ENCODE measurements around the gene USH1C. TPM values are rescaled to one million over a fixed set of nuclear protein-coding genes. Genes with fewer than 3 reads are reported as not detected.

Gene USH1C
- total RNA-seq, 8 experiments from 2014 or later, result 0.11 to 1.00 (median 0.51) TPM; not detected in 3

- H3K27ac ChIP-seq, result no peak overlapping the region
- ATAC-seq (replicated peaks in 6 of 8), result no peak
- in situ Hi-C loops (cut with MboI; ENCODE audit: low pct_unique_long_range_greater_than_20kb in 2 of 9, low sequenced_read_pairs in 9 of 9, unreplicated experiment in 9 of 9), result loop anchor here in 3 of 9 experiments (25.0 kb wide), 1 partner anchor 409 kb away; no protein-coding TSS in a partner anchor
- H3K4me3 ChIP-seq, result no peak overlapping the region
- WGBS, 10 experiments, result 74 to 100% methylated on average over 1 to 3 of the region's 11 CpGs; no CpG with 5 or more reads in 8 of the 10 experiments
- H3K4me1 ChIP-seq (replicated peaks in 1 of 2), result no peaks in the 10 kb centered on the region
These were observed 34.1 kb upstream of the USH1C start for GRCh38 chr11:17578296-17578695.

- Histone ChIP-seq H3K27ac (no peak overlapping the region), H3K4me3 (no peak overlapping the region), H3K4me1 (replicated peaks in 1 of 2) (no peaks in the 10 kb centered on the region)
- 0 to 100% (median 70%) methylated on average over 1 to 8 of the region's 16 CpGs; no CpG with 5 or more reads in 1 of the 10 experiments for WGBS, 10 experiments
- no peak for ATAC-seq (replicated peaks in 6 of 8)
- in situ Hi-C loops (cut with MboI; ENCODE audit: low pct_unique_long_range_greater_than_20kb in 2 of 9, low sequenced_read_pairs in 9 of 9, unreplicated experiment in 9 of 9), result loop anchor here in 3 of 9 experiments (25.0 kb wide), 1 partner anchor 412 kb away; no protein-coding TSS in a partner anchor
These were observed 31.5 kb upstream of the USH1C start for GRCh38 chr11:17575431-17576425.

GRCh38 chr11:17574141-17575091, 30.2 kb upstream of the USH1C start:
- WGBS, 10 experiments, result 8 to 100% (median 65%) methylated on average over 1 to 3 of the region's 9 CpGs; no CpG with 5 or more reads in 6 of the 10 experiments
- ATAC-seq (replicated peaks in 6 of 8), result no peak
- Histone ChIP-seq H3K27ac (no peak overlapping the region), H3K4me3 (no peak overlapping the region), H3K4me1 (replicated peaks in 1 of 2) (no peaks in the 10 kb centered on the region)
- in situ Hi-C loops (cut with MboI; ENCODE audit: low pct_unique_long_range_greater_than_20kb in 2 of 9, low sequenced_read_pairs in 9 of 9, unreplicated experiment in 9 of 9), result loop anchor here in 3 of 9 experiments (25.0 kb wide), 1 partner anchor 413 kb away; no protein-coding TSS in a partner anchor

GRCh38 chr11:17573526-17573925, 29.3 kb upstream of the USH1C start:
- ATAC-seq (replicated peaks in 6 of 8), result no peak
- Histone ChIP-seq H3K4me1 (replicated peaks in 1 of 2) (no peaks in the 10 kb centered on the region), H3K4me3 (no peak overlapping the region), H3K27ac (no peak overlapping the region)
- in situ Hi-C loops (cut with MboI; ENCODE audit: low pct_unique_long_range_greater_than_20kb in 2 of 9, low sequenced_read_pairs in 9 of 9, unreplicated experiment in 9 of 9), result no loop called here
- 0 to 100% (median 83%) methylated on average over 1 to 2 of the region's 3 CpGs; no CpG with 5 or more reads in 5 of the 10 experiments for WGBS, 10 experiments

GRCh38 chr11:17572791-17573460, 28.7 kb upstream of the USH1C start:
- Histone ChIP-seq H3K4me3 (no peak overlapping the region), H3K27ac (no peak overlapping the region), H3K4me1 (replicated peaks in 1 of 2) (no peaks in the 10 kb centered on the region)
- in situ Hi-C loops (cut with MboI; ENCODE audit: low pct_unique_long_range_greater_than_20kb in 2 of 9, low sequenced_read_pairs in 9 of 9, unreplicated experiment in 9 of 9), result no loop called here
- WGBS, 10 experiments, result 17 to 85% (median 51%) methylated on average over 1 to 12 of the region's 20 CpGs; no CpG with 5 or more reads in 2 of the 10 experiments
- ATAC-seq (replicated peaks in 6 of 8), result no peak

GRCh38 chr11:17572359-17572690, 28.1 kb upstream of the USH1C start:
- Histone ChIP-seq H3K27ac (no peak overlapping the region), H3K4me1 (replicated peaks in 1 of 2) (no peaks in the 10 kb centered on the region), H3K4me3 (no peak overlapping the region)
- in situ Hi-C loops (cut with MboI; ENCODE audit: low pct_unique_long_range_greater_than_20kb in 2 of 9, low sequenced_read_pairs in 9 of 9, unreplicated experiment in 9 of 9), result no loop called here
- WGBS, 10 experiments, result 60 to 74% methylated on average over 1 to 3 of the region's 3 CpGs; no CpG with 5 or more reads in 8 of the 10 experiments
- no peak for ATAC-seq (replicated peaks in 6 of 8)

GRCh38 chr11:17571431-17572358, 27.5 kb upstream of the USH1C start:
- ATAC-seq (replicated peaks in 6 of 8), result no peak
- in situ Hi-C loops (cut with MboI; ENCODE audit: low pct_unique_long_range_greater_than_20kb in 2 of 9, low sequenced_read_pairs in 9 of 9, unreplicated experiment in 9 of 9), result no loop called here
- 0 to 93% (median 48%) methylated on average over 1 to 5 of the region's 14 CpGs; no CpG with 5 or more reads in 4 of the 10 experiments for WGBS, 10 experiments
- no peaks in the 10 kb centered on the region for H3K4me1 ChIP-seq (replicated peaks in 1 of 2)
- no peak overlapping the region for H3K27ac ChIP-seq
- H3K4me3 ChIP-seq, result no peak overlapping the region

GRCh38 chr11:17570034-17570433, 25.8 kb upstream of the USH1C start:
- no peak overlapping the region for H3K4me3 ChIP-seq
- no peak for ATAC-seq (replicated peaks in 6 of 8)
- no peak overlapping the region for H3K27ac ChIP-seq
- H3K4me1 ChIP-seq (replicated peaks in 1 of 2), result no peaks in the 10 kb centered on the region
- WGBS, 10 experiments, result 0 to 95% (median 78%) methylated on average over 1 to 15 of the region's 23 CpGs; no CpG with 5 or more reads in 4 of the 10 experiments
- in situ Hi-C loops (cut with MboI; ENCODE audit: low pct_unique_long_range_greater_than_20kb in 2 of 9, low sequenced_read_pairs in 9 of 9, unreplicated experiment in 9 of 9), result no loop called here

GRCh38 chr11:17568944-17569343, 24.7 kb upstream of the USH1C start:
- H3K4me1 ChIP-seq (replicated peaks in 1 of 2), result no peaks in the 10 kb centered on the region
- ATAC-seq (replicated peaks in 6 of 8), result no peak
- no peak overlapping the region for H3K27ac ChIP-seq
- in situ Hi-C loops (cut with MboI; ENCODE audit: low pct_unique_long_range_greater_than_20kb in 2 of 9, low sequenced_read_pairs in 9 of 9, unreplicated experiment in 9 of 9), result no loop called here
- 0 to 80% (median 58%) methylated on average over 1 to 4 of the region's 4 CpGs; no CpG with 5 or more reads in 4 of the 10 experiments for WGBS, 10 experiments
- H3K4me3 ChIP-seq, result no peak overlapping the region

GRCh38 chr11:17564687-17565042, 20.4 kb upstream of the USH1C start:
- no peak for ATAC-seq (replicated peaks in 6 of 8)
- WGBS, 10 experiments, result 13 to 100% (median 50%) methylated on average over 1 to 2 of the region's 2 CpGs; no CpG with 5 or more reads in 1 of the 10 experiments
- H3K4me1 ChIP-seq (replicated peaks in 1 of 2), result no peaks in the 10 kb centered on the region
- H3K4me3 ChIP-seq, result no peak overlapping the region
- H3K27ac ChIP-seq, result no peak overlapping the region
- in situ Hi-C loops (cut with MboI; ENCODE audit: low pct_unique_long_range_greater_than_20kb in 2 of 9, low sequenced_read_pairs in 9 of 9, unreplicated experiment in 9 of 9), result no loop called here

- Histone ChIP-seq H3K4me3 (no peak overlapping the region), H3K27ac (no peak overlapping the region), H3K4me1 (replicated peaks in 1 of 2) (no peaks in the 10 kb centered on the region)
- in situ Hi-C loops (cut with MboI; ENCODE audit: low pct_unique_long_range_greater_than_20kb in 2 of 9, low sequenced_read_pairs in 9 of 9, unreplicated experiment in 9 of 9), result no loop called here
- WGBS, 10 experiments, result 0 to 100% (median 56%) methylated on average over 1 to 3 of the region's 4 CpGs; no CpG with 5 or more reads in 1 of the 10 experiments
- no peak for ATAC-seq (replicated peaks in 6 of 8)
These were observed 19.9 kb upstream of the USH1C start for GRCh38 chr11:17563961-17564686.

Data from motor neuron (in vitro differentiated cells).